SU-DHL-6 (cell line): ENCODE results near the gene NELL2.
"Not testable (repeated sequence)": the region's sequence is repeated elsewhere in the genome, so short reads cannot be mapped to it uniquely, and the experiment has no call there.

Experiments
- H2AFZ ChIP-seq: fragments of 200-600 bp; sonication (generic); 2 replicates; pipeline ENCODE4 v1.6.1; 2014; ENCODE audit warnings: low read depth, mild to moderate bottlenecking, moderate library complexity, mixed read lengths, antibody characterized with exemption, low read length; ENCODE audit not compliant: severe bottlenecking
- H3F3A ChIP-seq: fragments of 200-600 bp; shearing (Covaris generic); 2 replicates; pipeline ENCODE4 v1.6.0; 2016; ENCODE audit warnings: antibody characterized with exemption, mild to moderate bottlenecking; ENCODE audit not compliant: insufficient read depth
- H3K27ac ChIP-seq: fragments of 200-600 bp; sonication (generic); 2 replicates; pipeline ENCODE4 v1.5.1; 2016; ENCODE audit warnings: low read depth, mild to moderate bottlenecking, low read length, moderate library complexity, mixed read lengths
- H3K27me3 ChIP-seq: fragments of 200-600 bp; sonication (generic), shearing (Covaris generic); 2 replicates; pipeline ENCODE4 v1.6.0; 2014; ENCODE audit warnings: mild to moderate bottlenecking, low read length
- H3K36me3 ChIP-seq: fragments of 200-600 bp; sonication (generic); 2 replicates; pipeline ENCODE4 v1.6.1; 2014; ENCODE audit warnings: mild to moderate bottlenecking, low read length, mixed read lengths
- H3K4me2 ChIP-seq: fragments of 300-600, 200-600 bp; shearing (Covaris generic), sonication (generic); 2 replicates; pipeline ENCODE4 v1.6.0; 2014; ENCODE audit warnings: low read length, low read depth, mild to moderate bottlenecking; ENCODE audit not compliant: poor library complexity, severe bottlenecking
- H3K4me3 ChIP-seq: fragments of 200-600 bp; sonication (generic); 2 replicates; pipeline ENCODE4 v1.5.1; 2014; ENCODE audit warnings: antibody characterized with exemption, low read length, mild to moderate bottlenecking, mixed read lengths; ENCODE audit not compliant: insufficient read depth, poor library complexity, severe bottlenecking
- H3K79me2 ChIP-seq: fragments of 200-600 bp; sonication (generic); 2 replicates; pipeline ENCODE4 v1.6.1; 2014; ENCODE audit warnings: mild to moderate bottlenecking, low read length, moderate library complexity; ENCODE audit not compliant: insufficient read depth
- H3K9ac ChIP-seq: fragments of 200-600 bp; sonication (generic); 2 replicates; pipeline ENCODE4 v1.7.0; 2014; ENCODE audit warnings: mild to moderate bottlenecking, low read length
- H3K9me2 ChIP-seq: fragments of 200-600 bp; sonication (generic); replicated peaks from 2 replicates; pipeline ENCODE4 v1.6.1; 2014; ENCODE audit warnings: low read length; ENCODE audit not compliant: insufficient read depth
- H3K9me3 ChIP-seq: fragments of 200-600 bp; sonication (generic); 2 replicates; pipeline ENCODE4 v1.6.1; 2014; ENCODE audit warnings: low read length, mixed read lengths; ENCODE audit not compliant: insufficient read depth
- H4K20me1 ChIP-seq: fragments of 200-600 bp; sonication (generic); 2 replicates; pipeline ENCODE4 v1.6.1; 2014; ENCODE audit warnings: low read depth, mild to moderate bottlenecking, antibody characterized with exemption, low read length, moderate library complexity, mixed read lengths
- EZH2phosphoT487 ChIP-seq: fragments of 200-600 bp; sonication (generic), shearing (Covaris generic); conservative IDR thresholded peaks from 2 replicates; pipeline ENCODE4 v1.6.1; 2018; ENCODE audit warnings: mild to moderate bottlenecking, antibody characterized with exemption, low read length, moderate library complexity, mixed read lengths
- TF ChIP-seq, protein P1 (sequence below): fragments of 200-600 bp; sonication (generic); IDR thresholded peaks from one replicate; pipeline ENCODE4 v1.5.1; 2017; ENCODE audit warnings: antibody characterized with exemption, mild to moderate bottlenecking, low read length, moderate library complexity; ENCODE audit not compliant: insufficient read depth, poor library complexity, severe bottlenecking

Gene NELL2

DNA sequence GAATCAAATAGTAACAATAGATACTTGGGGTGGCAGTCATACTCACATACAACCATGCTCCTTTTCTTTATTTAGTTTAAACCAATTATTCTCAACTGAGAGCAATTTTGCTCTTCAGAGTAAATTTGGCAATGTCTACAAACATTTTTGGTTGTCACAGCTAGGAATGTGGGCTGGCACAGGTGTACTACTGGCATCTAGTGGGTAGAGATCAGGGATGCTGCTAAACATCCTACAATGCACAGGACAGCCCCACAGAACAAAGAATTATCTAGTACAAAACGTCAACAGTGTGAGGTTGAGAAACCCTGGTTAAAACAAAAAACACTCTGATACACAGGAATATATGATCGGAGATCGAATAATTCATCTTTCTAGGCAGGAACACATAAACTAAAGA, 186.5 kb downstream of the NELL2 start:
- H2AFZ ChIP-seq, result no peak overlapping the region
- H3F3A ChIP-seq, result no peaks in the 10 kb centered on the region
- H3K9ac ChIP-seq, result no peak overlapping the region
- H3K27me3 ChIP-seq, result no peaks in the 10 kb centered on the region
- no peaks in the 10 kb centered on the region for H4K20me1 ChIP-seq
- H3K9me3 ChIP-seq, result no peaks in the 10 kb centered on the region
- H3K9me2 ChIP-seq, result no peaks in the 10 kb centered on the region
- H3K79me2 ChIP-seq, result no peaks in the 10 kb centered on the region
- no peak overlapping the region for H3K27ac ChIP-seq
- H3K4me2 ChIP-seq, result no peak overlapping the region
- TF ChIP-seq, protein P1, sequence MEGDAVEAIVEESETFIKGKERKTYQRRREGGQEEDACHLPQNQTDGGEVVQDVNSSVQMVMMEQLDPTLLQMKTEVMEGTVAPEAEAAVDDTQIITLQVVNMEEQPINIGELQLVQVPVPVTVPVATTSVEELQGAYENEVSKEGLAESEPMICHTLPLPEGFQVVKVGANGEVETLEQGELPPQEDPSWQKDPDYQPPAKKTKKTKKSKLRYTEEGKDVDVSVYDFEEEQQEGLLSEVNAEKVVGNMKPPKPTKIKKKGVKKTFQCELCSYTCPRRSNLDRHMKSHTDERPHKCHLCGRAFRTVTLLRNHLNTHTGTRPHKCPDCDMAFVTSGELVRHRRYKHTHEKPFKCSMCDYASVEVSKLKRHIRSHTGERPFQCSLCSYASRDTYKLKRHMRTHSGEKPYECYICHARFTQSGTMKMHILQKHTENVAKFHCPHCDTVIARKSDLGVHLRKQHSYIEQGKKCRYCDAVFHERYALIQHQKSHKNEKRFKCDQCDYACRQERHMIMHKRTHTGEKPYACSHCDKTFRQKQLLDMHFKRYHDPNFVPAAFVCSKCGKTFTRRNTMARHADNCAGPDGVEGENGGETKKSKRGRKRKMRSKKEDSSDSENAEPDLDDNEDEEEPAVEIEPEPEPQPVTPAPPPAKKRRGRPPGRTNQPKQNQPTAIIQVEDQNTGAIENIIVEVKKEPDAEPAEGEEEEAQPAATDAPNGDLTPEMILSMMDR, result no peak
- TF ChIP-seq EZH2phosphoT487, result no peak
- no peak overlapping the region for H3K4me3 ChIP-seq
- peaks cover 16% of the 10 kb centered on the region; the same call in 1 of the 2 replicates for H3K36me3 ChIP-seq

DNA sequence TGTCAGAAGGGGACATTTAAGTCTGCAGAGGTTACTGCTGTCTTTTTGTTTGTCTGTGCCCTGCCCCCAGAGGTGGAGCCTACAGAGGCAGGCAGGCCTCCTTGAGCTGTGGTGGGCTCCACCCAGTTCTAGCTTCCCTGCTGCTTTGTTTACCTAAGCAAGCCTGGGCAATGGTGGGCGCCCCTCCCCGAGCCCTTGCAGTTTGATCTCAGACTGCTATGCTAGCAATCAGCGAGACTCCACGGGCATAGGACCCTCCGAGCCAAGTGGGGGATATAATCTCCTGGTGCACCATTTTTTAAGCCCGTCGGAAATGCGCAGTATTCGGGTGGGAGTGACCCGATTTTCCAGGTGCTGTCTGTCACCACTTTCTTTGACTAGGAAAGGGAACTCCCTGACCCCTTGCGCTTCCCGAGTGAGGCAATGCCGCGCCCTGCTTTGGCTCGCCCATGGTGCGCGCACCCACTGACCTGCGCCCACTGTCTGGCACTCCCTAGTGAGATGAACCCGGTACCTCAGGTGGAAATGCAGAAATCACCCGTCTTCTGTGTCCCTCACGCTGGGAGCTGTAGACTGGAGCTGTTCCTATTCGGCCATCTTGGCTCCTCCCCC, 189.2 kb downstream of the NELL2 start:
- H3K4me3 ChIP-seq, H3K9me3 ChIP-seq, H3K4me2 ChIP-seq, H3K27me3 ChIP-seq, H3K79me2 ChIP-seq, H2AFZ ChIP-seq, H3K9me2 ChIP-seq, H3K9ac ChIP-seq, H4K20me1 ChIP-seq, H3F3A ChIP-seq, H3K27ac ChIP-seq: not testable (repeated sequence)
- peaks cover 16% of the 10 kb centered on the region; the same call in 1 of the 2 replicates for H3K36me3 ChIP-seq

DNA sequence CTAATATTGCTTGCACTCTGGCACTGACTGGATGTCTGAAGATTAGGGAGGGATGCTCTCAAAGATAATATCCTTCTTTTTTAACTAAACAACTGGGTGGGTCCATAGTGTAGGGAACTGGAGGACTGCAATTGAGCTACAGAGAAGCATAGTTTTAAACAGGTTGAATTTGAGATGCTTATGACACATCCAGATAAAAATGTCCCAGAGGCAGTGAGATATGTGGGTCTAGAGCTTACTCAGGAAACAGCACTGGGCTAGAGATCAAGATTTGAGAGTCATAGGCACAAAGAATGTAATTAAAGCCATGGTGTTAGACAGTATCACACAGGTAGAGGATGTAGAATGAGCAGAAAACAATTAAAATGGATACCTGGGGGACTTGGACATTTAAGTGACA, 198.4 kb downstream of the NELL2 start:
- H2AFZ ChIP-seq, result no peak overlapping the region
- no peaks in the 10 kb centered on the region for H3K27me3 ChIP-seq
- H4K20me1 ChIP-seq, result no peaks in the 10 kb centered on the region
- peaks cover 7% of the 10 kb centered on the region; the same call in 1 of the 2 replicates for H3F3A ChIP-seq
- no peak overlapping the region for H3K4me3 ChIP-seq
- no peak for TF ChIP-seq EZH2phosphoT487
- TF ChIP-seq, protein P1, result no peak
- no peak overlapping the region for H3K27ac ChIP-seq
- no peaks in the 10 kb centered on the region for H3K79me2 ChIP-seq
- no peaks in the 10 kb centered on the region for H3K9me2 ChIP-seq
- no peaks in the 10 kb centered on the region for H3K9me3 ChIP-seq
- H3K36me3 ChIP-seq, result no peaks in the 10 kb centered on the region
- H3K9ac ChIP-seq, result no peak overlapping the region
- no peak overlapping the region for H3K4me2 ChIP-seq

DNA sequence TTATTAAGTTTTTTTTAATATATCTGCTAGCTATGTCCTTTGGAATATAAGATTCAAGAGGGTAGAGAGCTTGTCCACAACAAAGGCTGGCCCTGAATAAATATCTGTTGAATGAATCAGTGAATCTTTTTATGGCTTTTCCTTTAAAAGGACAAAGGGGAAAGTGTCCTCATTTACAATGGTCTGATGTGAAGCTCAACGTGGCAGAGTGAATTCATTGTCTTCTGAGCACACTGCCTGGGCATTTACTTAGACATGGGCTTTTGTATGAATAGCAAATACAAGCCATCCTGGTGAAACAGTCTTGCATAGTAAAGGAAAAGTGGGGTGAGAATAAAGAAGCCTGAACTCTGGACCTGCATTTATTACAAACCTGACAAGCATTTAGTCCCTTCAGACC, 201.2 kb downstream of the NELL2 start:
- TF ChIP-seq, protein P1, result no peak
- no peak for TF ChIP-seq EZH2phosphoT487
- Histone ChIP-seq H3K79me2 (peaks cover 5% of the 10 kb centered on the region; the same call in 1 of the 2 replicates), H3K27me3 (no peaks in the 10 kb centered on the region), H3F3A (no peaks in the 10 kb centered on the region), H3K27ac (no peak overlapping the region), H3K9ac (no peak overlapping the region), H3K4me2 (no peak overlapping the region), H2AFZ (no peak overlapping the region), H3K9me2 (no peaks in the 10 kb centered on the region), H3K9me3 (no peaks in the 10 kb centered on the region), H3K36me3 (0 out of 2 replicates have a peak, but pooled peaks cover 5% of the 10 kb centered on the region), H4K20me1 (no peaks in the 10 kb centered on the region), H3K4me3 (no peak overlapping the region)
